GM19035 (cell line): ENCODE results near the gene RPUSD1.
"Not testable (repeated sequence)": the region's sequence is repeated elsewhere in the genome, so short reads cannot be mapped to it uniquely, and the experiment has no call there.

Experiments
- ATAC-seq: cut with Tn5 transposase; IDR thresholded peaks from one replicate; pipeline ENCODE4 v1.9.1; 2021; ENCODE audit not compliant: unreplicated experiment

The RPUSD1 gene

GRCh38 chr16:768428-768827 lies 19.8 kb downstream of the RPUSD1 start:
- no peak for ATAC-seq

- no peak for ATAC-seq
Observed at GRCh38 chr16:767743-768235, 20.4 kb downstream of the RPUSD1 start.

GRCh38 chr16:766820-767640 lies 21.2 kb downstream of the RPUSD1 start:
- no peak for ATAC-seq

DNA sequence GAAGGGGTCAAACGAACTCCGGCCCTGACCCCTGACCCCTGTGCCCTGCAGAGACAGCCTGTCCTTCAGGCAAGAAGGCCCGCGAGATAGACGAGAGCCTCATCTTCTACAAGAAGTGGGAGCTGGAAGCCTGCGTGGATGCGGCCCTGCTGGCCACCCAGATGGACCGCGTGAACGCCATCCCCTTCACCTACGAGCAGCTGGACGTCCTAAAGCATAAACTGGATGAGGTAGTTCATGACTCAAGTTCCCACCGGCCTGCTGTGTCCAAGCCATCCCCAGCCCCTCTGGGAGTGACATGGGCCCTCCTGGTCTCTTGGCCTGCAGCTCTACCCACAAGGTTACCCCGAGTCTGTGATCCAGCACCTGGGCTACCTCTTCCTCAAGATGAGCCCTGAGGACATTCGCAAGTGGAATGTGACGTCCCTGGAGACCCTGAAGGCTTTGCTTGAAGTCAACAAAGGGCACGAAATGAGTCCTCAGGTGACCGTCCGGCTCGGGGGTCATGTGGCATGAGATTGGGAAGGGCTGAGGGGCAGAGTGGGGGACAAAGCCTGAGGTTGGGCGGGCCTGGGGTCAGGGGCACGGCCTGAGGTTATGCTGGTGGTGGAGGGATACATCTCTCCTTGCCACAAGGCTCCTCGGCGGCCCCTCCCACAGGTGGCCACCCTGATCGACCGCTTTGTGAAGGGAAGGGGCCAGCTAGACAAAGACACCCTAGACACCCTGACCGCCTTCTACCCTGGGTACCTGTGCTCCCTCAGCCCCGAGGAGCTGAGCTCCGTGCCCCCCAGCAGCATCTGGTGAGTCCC lies 22.0 kb downstream of the RPUSD1 start:
- ATAC-seq = no peak

- ATAC-seq = no peak
Observed at GRCh38 chr16:765488-765865, 22.7 kb downstream of the RPUSD1 start.

GRCh38 chr16:764848-765487 lies 23.2 kb downstream of the RPUSD1 start:
- no peak for ATAC-seq

- no peak for ATAC-seq
Observed at GRCh38 chr16:764184-764750, 23.9 kb downstream of the RPUSD1 start.

DNA sequence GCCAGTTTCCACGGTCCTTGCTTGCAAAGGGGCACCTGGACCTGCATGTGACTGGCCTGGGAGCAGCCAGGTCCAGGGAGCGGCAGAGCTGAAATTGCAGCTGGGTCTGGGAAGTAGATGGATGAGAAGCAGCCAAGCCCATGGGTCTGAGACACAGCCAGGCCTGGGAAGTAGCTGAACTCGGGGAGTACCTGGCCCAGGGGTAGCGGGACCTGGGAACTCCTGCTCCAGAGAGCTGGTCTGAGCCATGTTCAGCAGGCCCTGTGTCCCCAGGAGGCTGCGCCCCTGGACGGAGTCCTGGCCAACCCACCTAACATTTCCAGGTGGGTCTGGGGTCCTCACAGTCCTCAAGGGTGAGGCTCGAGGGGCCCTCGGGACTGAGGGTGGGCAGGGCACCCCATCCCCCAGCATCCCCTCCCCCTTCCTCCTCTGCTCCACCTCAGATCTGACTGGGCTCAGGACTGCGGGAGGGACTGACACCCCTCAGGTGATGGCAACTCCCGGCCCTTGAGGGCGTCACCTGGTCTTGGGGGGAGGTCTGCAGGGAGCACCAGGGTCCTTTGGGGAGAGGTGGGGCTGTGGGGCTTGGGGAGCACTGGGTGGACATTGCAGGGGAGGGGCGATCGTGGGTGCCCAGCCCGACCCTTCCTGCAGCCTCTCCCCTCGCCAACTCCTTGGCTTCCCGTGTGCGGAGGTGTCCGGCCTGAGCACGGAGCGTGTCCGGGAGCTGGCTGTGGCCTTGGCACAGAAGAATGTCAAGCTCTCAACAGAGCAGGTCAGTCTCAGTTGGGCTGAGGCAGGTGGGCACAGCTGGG lies 24.6 kb downstream of the RPUSD1 start:
- no peak for ATAC-seq

DNA sequence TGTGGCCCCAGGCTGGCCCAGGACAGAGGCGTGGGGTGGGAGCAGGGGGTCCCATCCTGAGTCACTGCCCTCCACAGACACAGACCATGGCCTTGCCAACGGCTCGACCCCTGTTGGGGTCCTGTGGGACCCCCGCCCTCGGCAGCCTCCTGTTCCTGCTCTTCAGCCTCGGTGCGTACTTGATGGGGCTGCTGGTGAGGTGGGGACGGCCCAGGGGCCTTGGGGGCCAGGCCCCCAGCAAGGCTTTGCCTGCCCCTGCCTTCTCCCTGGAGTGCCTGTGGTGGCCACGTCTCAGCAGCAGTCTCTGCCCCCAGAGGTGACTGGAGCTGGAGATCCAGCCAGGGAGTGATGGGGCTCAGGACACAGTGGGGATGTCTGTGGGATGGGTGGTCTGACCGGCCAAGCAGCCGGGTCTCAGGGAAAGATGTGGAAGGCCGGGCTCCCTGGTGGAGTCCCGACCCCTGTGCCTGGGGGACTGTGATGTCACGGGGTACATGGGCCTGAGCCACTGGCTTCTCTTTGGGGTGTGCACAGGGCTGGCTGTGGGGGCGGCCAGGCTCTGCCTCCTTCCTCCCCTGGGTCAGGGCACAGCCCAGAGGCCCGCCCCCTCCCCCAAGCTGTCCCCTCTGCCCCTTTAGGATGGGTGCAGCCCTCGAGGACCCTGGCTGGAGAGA lies 25.4 kb downstream of the RPUSD1 start:
- ATAC-seq = no peak

GRCh38 chr16:761625-762513 lies 26.3 kb downstream of the RPUSD1 start:
- no peak for ATAC-seq

- ATAC-seq = no peak
Observed at GRCh38 chr16:760545-761343, 27.4 kb downstream of the RPUSD1 start, which contains the start of gene MSLN. MSLN (plus strand) TSS chr16:760734; CDS start chr16:762681, 1,947 bp downstream.

- ATAC-seq = no peak
Observed at GRCh38 chr16:760065-760464, 28.1 kb downstream of the RPUSD1 start.

- ATAC-seq = no peak
Observed at GRCh38 chr16:759110-759910, 28.9 kb downstream of the RPUSD1 start.

DNA sequence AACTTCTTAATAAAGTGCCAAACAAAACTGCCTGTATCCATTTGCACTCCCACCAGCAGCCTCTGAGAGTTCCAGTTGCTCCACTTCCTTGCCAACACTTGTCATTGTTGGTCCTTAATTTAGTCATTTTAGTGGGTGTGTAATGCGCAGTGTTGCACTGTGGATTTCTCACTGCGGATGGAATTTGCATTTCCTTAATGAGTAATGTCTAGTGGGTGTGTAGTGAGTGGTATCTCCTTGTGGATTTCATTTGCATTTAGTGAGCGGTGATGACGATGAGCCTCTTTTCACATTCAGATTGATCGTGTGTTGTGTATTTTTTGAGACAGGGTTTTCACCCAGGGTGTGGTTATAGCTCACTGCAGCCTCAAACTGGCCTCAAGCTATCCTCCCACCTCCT lies 31.8 kb downstream of the RPUSD1 start:
- no peak for ATAC-seq

DNA sequence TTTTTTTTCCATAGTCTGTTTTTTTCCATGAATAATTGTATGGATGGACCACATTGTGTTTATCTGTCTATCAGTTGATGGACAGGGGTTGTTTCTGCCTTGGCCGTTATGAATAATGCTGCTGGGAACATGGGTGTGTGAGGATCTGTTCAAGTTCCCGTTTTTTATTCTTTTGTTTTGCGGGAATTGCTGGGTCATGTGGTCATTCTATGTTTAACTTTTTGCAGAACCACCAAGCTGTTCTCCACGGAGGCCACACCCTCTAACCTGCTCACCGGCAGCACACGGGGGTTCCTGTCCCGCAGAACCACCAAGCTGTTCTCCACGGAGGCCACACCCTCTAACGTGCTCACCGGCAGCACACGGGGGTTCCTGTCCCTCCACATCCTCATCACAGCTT lies 33.5 kb downstream of the RPUSD1 start:
- ATAC-seq = no peak

GRCh38 chr16:754121-754607 lies 34.0 kb downstream of the RPUSD1 start:
- not testable (repeated sequence) for ATAC-seq

GRCh38 chr16:752007-752312 lies 36.2 kb downstream of the RPUSD1 start:
- ATAC-seq = no peak
